GM10248 (cell line): Measurements from ENCODE around the gene MICU1.

Experiments
- CTCF ChIA-PET: fragments of 300-600 bp; sonication (Branson Sonifier 250); formaldehyde crosslinking; extraction: SDS; loops from one replicate; lab custom pipeline; 2021; ENCODE audit warnings: antibody characterized with exemption; lab: Yijun Ruan, JAX
- POLR2A ChIA-PET: fragments of 350-650 bp; sonication (Branson Sonifier 250); formaldehyde crosslinking; extraction: SDS; loops from one replicate; lab custom pipeline; 2020; ENCODE audit warnings: antibody characterized with exemption; lab: Yijun Ruan, JAX
- DNase-seq: peaks from one replicate; pipeline ENCODE4 v3.0.0; 2012; ENCODE audit errors: extremely low spot score
- TF ChIP-seq, protein P1 (sequence below): IDR thresholded peaks from 2 replicates; pipeline ENCODE4 v1.5.1; 2012; ENCODE audit warnings: mild to moderate bottlenecking, low read depth; ENCODE audit errors: extremely low read depth, missing control alignments, control extremely low read depth

MICU1 gene

DNA sequence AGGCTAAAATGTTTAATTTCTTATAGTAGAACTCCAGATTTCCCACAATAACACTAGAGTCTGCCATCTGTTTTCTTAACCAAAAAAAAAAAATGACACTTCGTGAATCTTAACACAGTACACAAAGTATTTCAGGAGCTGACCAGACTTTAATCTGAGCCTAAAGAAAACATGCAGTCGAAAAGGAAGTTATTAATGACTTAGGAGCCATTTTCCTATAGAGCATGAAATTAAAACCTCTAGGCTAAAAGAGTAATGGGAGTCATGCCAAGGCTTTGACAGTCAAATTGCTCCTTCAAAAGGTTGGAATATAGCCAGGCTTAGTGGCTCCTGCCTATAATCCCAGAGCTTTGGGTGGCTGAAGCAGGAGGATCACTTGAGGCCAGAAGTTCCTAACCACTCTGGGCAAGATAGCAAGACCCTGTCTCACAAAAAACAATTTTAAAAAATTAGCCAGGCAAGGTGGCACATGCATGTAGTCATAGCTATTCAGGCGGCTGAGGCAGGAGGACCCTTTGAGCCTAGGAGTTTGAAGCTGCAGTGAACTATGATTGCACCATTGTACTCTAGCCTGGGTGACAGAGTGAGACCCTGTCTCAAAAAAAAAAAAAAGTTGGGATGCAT is 13.6 kb downstream of the MICU1 start:
- ChIA-PET POLR2A (no interaction called here), CTCF (interaction anchor here (0.7 kb wide), 1 partner anchor 12 kb away, joined by 3 read pairs; no protein-coding TSS in a partner anchor)
- no peak for DNase-seq
- TF ChIP-seq, protein P1, sequence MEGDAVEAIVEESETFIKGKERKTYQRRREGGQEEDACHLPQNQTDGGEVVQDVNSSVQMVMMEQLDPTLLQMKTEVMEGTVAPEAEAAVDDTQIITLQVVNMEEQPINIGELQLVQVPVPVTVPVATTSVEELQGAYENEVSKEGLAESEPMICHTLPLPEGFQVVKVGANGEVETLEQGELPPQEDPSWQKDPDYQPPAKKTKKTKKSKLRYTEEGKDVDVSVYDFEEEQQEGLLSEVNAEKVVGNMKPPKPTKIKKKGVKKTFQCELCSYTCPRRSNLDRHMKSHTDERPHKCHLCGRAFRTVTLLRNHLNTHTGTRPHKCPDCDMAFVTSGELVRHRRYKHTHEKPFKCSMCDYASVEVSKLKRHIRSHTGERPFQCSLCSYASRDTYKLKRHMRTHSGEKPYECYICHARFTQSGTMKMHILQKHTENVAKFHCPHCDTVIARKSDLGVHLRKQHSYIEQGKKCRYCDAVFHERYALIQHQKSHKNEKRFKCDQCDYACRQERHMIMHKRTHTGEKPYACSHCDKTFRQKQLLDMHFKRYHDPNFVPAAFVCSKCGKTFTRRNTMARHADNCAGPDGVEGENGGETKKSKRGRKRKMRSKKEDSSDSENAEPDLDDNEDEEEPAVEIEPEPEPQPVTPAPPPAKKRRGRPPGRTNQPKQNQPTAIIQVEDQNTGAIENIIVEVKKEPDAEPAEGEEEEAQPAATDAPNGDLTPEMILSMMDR: no peak

GRCh38 chr10:72611783-72612182 is 14.1 kb downstream of the MICU1 start:
- CTCF ChIA-PET: no interaction called here
- TF ChIP-seq, protein P1: no peak
- POLR2A ChIA-PET: no interaction called here
- no peak for DNase-seq

GRCh38 chr10:72610466-72610865 is 15.4 kb downstream of the MICU1 start:
- ChIA-PET POLR2A (interaction anchor here (0.5 kb wide), 1 partner anchor 148 kb away, joined by 3 read pairs; no protein-coding TSS in a partner anchor), CTCF (no interaction called here)
- TF ChIP-seq, protein P1: no peak
- DNase-seq: no peak

GRCh38 chr10:72605122-72605521 is 20.8 kb downstream of the MICU1 start:
- ChIA-PET CTCF (no interaction called here), POLR2A (no interaction called here)
- TF ChIP-seq, protein P1: no peak
- no peak for DNase-seq

- no peak for DNase-seq
- TF ChIP-seq, protein P1: no peak
- ChIA-PET POLR2A (no interaction called here), CTCF (no interaction called here)
These were observed 24.7 kb downstream of the MICU1 start for GRCh38 chr10:72601144-72601543.

GRCh38 chr10:72598769-72599701 is 26.8 kb downstream of the MICU1 start:
- CTCF ChIA-PET: interaction anchor here (1.4 kb wide), 1 partner anchor 26 kb away, joined by 4 read pairs; no protein-coding TSS in a partner anchor
- TF ChIP-seq, protein P1: no peak
- no peak for DNase-seq

More at GRCh38 chr10:72598769-72599701, 26.8 kb downstream of the MICU1 start:
- POLR2A ChIA-PET: no interaction called here
